Endothelial cell of umbilical vein (primary cell): ENCODE results near the gene LIMA1. TPM values are rescaled to one million over a fixed set of nuclear protein-coding genes. Genes with fewer than 3 reads are reported as not detected.

Experiments
- BruUV-seq: library from RNA; stranded (reverse); fragments of 400-500 nt; replicated peaks from 2 replicates; lab custom pipeline; 2021; lab: Mats Ljungman, UMichigan
- CTCF ChIA-PET: fragments of 300-600, 350-600 bp; sonication (Branson Sonifier 250); formaldehyde crosslinking; loops from one replicate; lab custom pipeline; 2021; ENCODE audit warnings: antibody characterized with exemption, inconsistent platforms; lab: Charles Lee
- POLR2A ChIA-PET: fragments of 300-600, 350-600 bp; sonication (Branson Sonifier 250); formaldehyde crosslinking; loops from one replicate; lab custom pipeline; 2021; ENCODE audit warnings: antibody characterized with exemption, inconsistent platforms; lab: Charles Lee
- DNase-seq: peaks from one replicate; pipeline ENCODE4 v3.0.0-alpha.2; 2011; ENCODE audit warnings: low read depth, low spot score
- FAIRE-seq: peaks from 2 replicates; lab custom pipeline; 2011; peaks lifted over from hg19 to GRCh38; lab: Jason Lieb, UNC
- H2AFZ ChIP-seq: 2 replicates; pipeline ENCODE4 v1.6.0; 2012; ENCODE audit warnings: low read depth, low read length, control low read depth, inconsistent platforms
- H3K27ac ChIP-seq: 2 replicates; pipeline ENCODE4 v1.5.1; 2011; ENCODE audit warnings: low read depth, mild to moderate bottlenecking, control low read depth, low read length, moderate library complexity; ENCODE audit not compliant: insufficient read depth
- H3K27me3 ChIP-seq, 2 experiments: 2 replicates each; pipeline versions ENCODE4 v1.6.0 to v1.6.1; 2011; ENCODE audit warnings: low read length in 2 of 2, mixed read lengths in 1 of 2; ENCODE audit not compliant: control insufficient read depth in 2 of 2, insufficient read depth in 2 of 2
- H3K36me3 ChIP-seq, 2 experiments: 2 replicates in 1 of 2; 3 replicates in 1 of 2; pipeline ENCODE4 v1.5.1; 2011; ENCODE audit warnings: low read length in 2 of 2, mild to moderate bottlenecking in 1 of 2, moderate library complexity in 1 of 2; ENCODE audit not compliant: control insufficient read depth in 2 of 2, insufficient read depth in 2 of 2; ENCODE audit errors: extremely low read depth in 1 of 2
- H3K4me1 ChIP-seq: 3 replicates; pipeline ENCODE4 v1.5.1; 2011; ENCODE audit warnings: mild to moderate bottlenecking, low read length; ENCODE audit not compliant: control insufficient read depth, insufficient read depth; ENCODE audit errors: extremely low read depth
- H3K4me2 ChIP-seq: 2 replicates; pipeline ENCODE4 v1.6.1; 2011; ENCODE audit warnings: low read length, control low read depth, mixed read lengths; ENCODE audit not compliant: insufficient read depth
- H3K4me3 ChIP-seq, 3 experiments: fragments of 200-600 bp in 1 of 3; sonication (generic), shearing (Covaris generic) in 1 of 3; replicated peaks in 1 of 3; 2 replicates each; pipeline ENCODE4 v1.5.1; 2011 to 2016; ENCODE audit warnings: control low read depth in 3 of 3, low read length in 3 of 3, mild to moderate bottlenecking in 2 of 3, inconsistent platforms in 1 of 3, low read depth in 1 of 3, moderate library complexity in 1 of 3; ENCODE audit not compliant: insufficient read depth in 1 of 3
- H3K79me2 ChIP-seq: 2 replicates; pipeline ENCODE4 v1.6.0; 2012; ENCODE audit warnings: low read length, inconsistent platforms; ENCODE audit not compliant: control insufficient read depth, insufficient read depth
- H3K9ac ChIP-seq: replicated peaks from 2 replicates; pipeline ENCODE3; 2011; ENCODE audit warnings: low read length, control low read depth; ENCODE audit not compliant: insufficient read depth; ENCODE audit errors: extremely low read depth
- H3K9me1 ChIP-seq: replicated peaks from 3 replicates; pipeline ENCODE4 v1.6.0; 2011; ENCODE audit warnings: mild to moderate bottlenecking, low read length; ENCODE audit not compliant: control insufficient read depth, insufficient read depth; ENCODE audit errors: extremely low read depth
- H3K9me3 ChIP-seq: replicated peaks from 2 replicates; pipeline ENCODE4 v1.5.1; 2012; ENCODE audit warnings: low read length, inconsistent platforms; ENCODE audit not compliant: control insufficient read depth, insufficient read depth
- H4K20me1 ChIP-seq: replicated peaks from 2 replicates; pipeline ENCODE3; 2011; ENCODE audit warnings: mild to moderate bottlenecking, low read length; ENCODE audit not compliant: control insufficient read depth, insufficient read depth; ENCODE audit errors: extremely low read depth
- EZH2 ChIP-seq: IDR thresholded peaks from 2 replicates; pipeline ENCODE4 v1.6.1; 2012; ENCODE audit warnings: borderline replicate concordance, low read depth, mild to moderate bottlenecking, moderate library complexity, low read length, inconsistent platforms; ENCODE audit not compliant: severe bottlenecking
- FOS ChIP-seq: IDR thresholded peaks from 2 replicates; pipeline ENCODE4 v1.6.1; 2011; ENCODE audit warnings: mild to moderate bottlenecking, low read length, moderate library complexity, borderline replicate concordance; ENCODE audit not compliant: insufficient read depth
- GATA2 ChIP-seq: IDR thresholded peaks from 2 replicates; pipeline ENCODE4 v1.7.0; 2011; ENCODE audit warnings: low read depth, mild to moderate bottlenecking, moderate library complexity, mixed read lengths, low read length; ENCODE audit not compliant: insufficient read length, insufficient read depth
- JUN ChIP-seq: IDR thresholded peaks from 2 replicates; pipeline ENCODE4 v1.6.1; 2011; ENCODE audit warnings: borderline replicate concordance, low read depth; ENCODE audit not compliant: insufficient read length, insufficient read depth
- MYC ChIP-seq: IDR thresholded peaks from one replicate; pipeline ENCODE4 v1.6.1; 2011; ENCODE audit warnings: mild to moderate bottlenecking, low read depth, low read length
- POLR2A ChIP-seq: IDR thresholded peaks from 2 replicates; pipeline ENCODE4 v1.6.1; 2012; ENCODE audit warnings: low read depth, mild to moderate bottlenecking, control low read depth, low read length
- POLR2AphosphoS5 ChIP-seq: IDR thresholded peaks from 2 replicates; pipeline ENCODE4 v1.6.1; 2012; ENCODE audit warnings: low read depth, mild to moderate bottlenecking, control low read depth, low read length, moderate library complexity; ENCODE audit not compliant: insufficient read depth
- dilution Hi-C: fragments of 300-500 bp; cut with MboI; formaldehyde crosslinking; loops from one replicate; pipeline ENCODE4 v1.15.0; 2019; ENCODE audit warnings: low sequenced_read_pairs; ENCODE audit not compliant: extremely low pct_ligation_motif_present
- intact Hi-C: fragments of 100-400 bp; cut with micrococcal nuclease; formaldehyde crosslinking; loops from one replicate; pipeline ENCODE4 v1.10.0; 2022
- polyA plus RNA-seq, 4 experiments: library from polyadenylated mRNA; depleted of rRNA in 3 of 4; stranded (reverse) in 3 of 4; unstranded in 1 of 4; fragments of >200 nt; gene quantifications; 2 replicates each; pipeline versions ENCODE4 v1.2.1 to v1.2.3, GENCODE V29; 2011 to 2012; ENCODE audit warnings: missing spikeins in 1 of 4
- total RNA-seq: library from RNA; stranded (reverse); gene quantifications from 2 replicates; pipeline ENCODE4 v1.2.3, GENCODE V29; 2021
- TF ChIP-seq, protein P1 (sequence below): IDR thresholded peaks from 2 replicates; pipeline ENCODE4 v1.6.1; 2011; ENCODE audit not compliant: insufficient read depth, insufficient read length
- TF ChIP-seq, protein P2 (sequence below), 2 donors: IDR thresholded peaks; 1 replicate in 1 of 2; 2 replicates in 1 of 2; pipeline ENCODE4 v1.5.1; 2011; ENCODE audit warnings: low read length in 2 of 2, mild to moderate bottlenecking in 2 of 2, moderate library complexity in 2 of 2, control low read depth in 1 of 2, inconsistent platforms in 1 of 2, low read depth in 1 of 2; ENCODE audit not compliant: insufficient read depth in 1 of 2; ENCODE audit errors: extremely low read depth in 1 of 2

LIMA1 gene
- total and polyA plus RNA-seq, 2 donors (not counting 3 experiments of a cell fraction or from before 2014, with no cell fraction given) = 35.0 to 87.3 TPM

DNA sequence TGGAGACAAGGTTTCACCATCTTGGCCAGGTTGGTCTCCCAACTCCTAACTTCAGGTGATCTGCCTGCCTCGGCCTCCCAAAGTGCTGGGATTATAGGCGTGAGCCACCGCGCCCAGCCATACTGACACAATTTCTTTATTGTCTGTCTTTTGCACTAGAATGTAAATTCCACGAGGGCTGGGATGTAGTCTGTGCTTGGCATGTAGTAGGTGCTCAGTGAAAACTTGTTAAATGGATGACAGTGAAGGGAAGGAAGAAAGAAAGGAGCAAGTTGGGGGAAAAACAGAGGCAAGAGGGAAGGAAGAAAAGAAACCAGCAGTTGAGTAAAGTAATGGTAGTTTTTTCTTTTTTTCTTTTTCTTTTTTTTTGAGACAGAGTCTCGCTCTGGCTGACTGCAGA lies 53.1 kb downstream of the LIMA1 start:
- intact Hi-C loops = no loop called here
- no peaks in the 10 kb centered on the region for H3K9me3 ChIP-seq
- H3K27ac ChIP-seq = no peak overlapping the region
- FAIRE-seq (no peak), DNase-seq (no peak)
- dilution Hi-C loops = no loop called here
- H3K4me2 ChIP-seq = no peak overlapping the region
- BruUV-seq = no TSS peak
- H3K4me3 ChIP-seq = no peak overlapping the region
- ChIA-PET CTCF (interaction anchor here (1.2 to 5.7 kb wide), 3 partner anchors 9 to 84 kb away, joined by 3 to 21 read pairs (median 4); no protein-coding TSS in a partner anchor), POLR2A (no interaction called here)
- no peaks in the 10 kb centered on the region for H4K20me1 ChIP-seq
- H3K4me1 ChIP-seq = peaks cover 8% of the 10 kb centered on the region
- no peak for TF ChIP-seq MYC
- no peak for TF ChIP-seq POLR2A
- no peak for TF ChIP-seq FOS
- no peak for TF ChIP-seq EZH2
- no peak for TF ChIP-seq GATA2
- no peak for TF ChIP-seq JUN
- no peak for TF ChIP-seq POLR2AphosphoS5
- TF ChIP-seq, protein P1, sequence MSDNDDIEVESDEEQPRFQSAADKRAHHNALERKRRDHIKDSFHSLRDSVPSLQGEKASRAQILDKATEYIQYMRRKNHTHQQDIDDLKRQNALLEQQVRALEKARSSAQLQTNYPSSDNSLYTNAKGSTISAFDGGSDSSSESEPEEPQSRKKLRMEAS = no peak
- TF ChIP-seq, protein P2, sequence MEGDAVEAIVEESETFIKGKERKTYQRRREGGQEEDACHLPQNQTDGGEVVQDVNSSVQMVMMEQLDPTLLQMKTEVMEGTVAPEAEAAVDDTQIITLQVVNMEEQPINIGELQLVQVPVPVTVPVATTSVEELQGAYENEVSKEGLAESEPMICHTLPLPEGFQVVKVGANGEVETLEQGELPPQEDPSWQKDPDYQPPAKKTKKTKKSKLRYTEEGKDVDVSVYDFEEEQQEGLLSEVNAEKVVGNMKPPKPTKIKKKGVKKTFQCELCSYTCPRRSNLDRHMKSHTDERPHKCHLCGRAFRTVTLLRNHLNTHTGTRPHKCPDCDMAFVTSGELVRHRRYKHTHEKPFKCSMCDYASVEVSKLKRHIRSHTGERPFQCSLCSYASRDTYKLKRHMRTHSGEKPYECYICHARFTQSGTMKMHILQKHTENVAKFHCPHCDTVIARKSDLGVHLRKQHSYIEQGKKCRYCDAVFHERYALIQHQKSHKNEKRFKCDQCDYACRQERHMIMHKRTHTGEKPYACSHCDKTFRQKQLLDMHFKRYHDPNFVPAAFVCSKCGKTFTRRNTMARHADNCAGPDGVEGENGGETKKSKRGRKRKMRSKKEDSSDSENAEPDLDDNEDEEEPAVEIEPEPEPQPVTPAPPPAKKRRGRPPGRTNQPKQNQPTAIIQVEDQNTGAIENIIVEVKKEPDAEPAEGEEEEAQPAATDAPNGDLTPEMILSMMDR (IDR thresholded peaks at IDR 0.05; ENCODE audit: extremely low read depth in 1 of 2, insufficient read depth in 1 of 2, low read depth in 1 of 2, low read length in 2 of 2) = no peak
- H3K79me2 ChIP-seq = no peaks in the 10 kb centered on the region
- H3K9ac ChIP-seq = no peak overlapping the region
- no peaks in the 10 kb centered on the region for H3K27me3 ChIP-seq
- no peaks in the 10 kb centered on the region for H3K36me3 ChIP-seq
- H2AFZ ChIP-seq = no peak overlapping the region
- no peaks in the 10 kb centered on the region for H3K9me1 ChIP-seq
